Panc1 (cell line): ENCODE data around the gene GMFB. TPM values are rescaled to one million over a fixed set of nuclear protein-coding genes. Genes with fewer than 3 reads are reported as not detected.

Experiments used
- ATAC-seq: fragments of 200-7000 bp; cut with Tn5 transposase; 2 replicates; pipeline ENCODE4 v1.9.1; 2020; ENCODE audit warnings: mild to moderate bottlenecking, moderate library complexity
- BruUV-seq: library from RNA; stranded (reverse); fragments of 400-500 nt; replicated peaks from 2 replicates; lab custom pipeline; 2021; lab: Mats Ljungman, UMichigan
- CTCF ChIA-PET: fragments of 300-600 bp; sonication (Branson Sonifier 250); formaldehyde crosslinking; loops from one replicate; lab custom pipeline; 2022; ENCODE audit warnings: antibody characterized with exemption; lab: Charles Lee
- POLR2A ChIA-PET: fragments of 300-600 bp; sonication (Branson Sonifier 250); formaldehyde crosslinking; loops from one replicate; lab custom pipeline; 2022; ENCODE audit warnings: antibody characterized with exemption; lab: Charles Lee
- DNase-seq: peaks from one replicate; pipeline ENCODE4 v3.0.0-alpha.2; 2010; ENCODE audit warnings: low read depth, low spot score
- H3K27ac ChIP-seq: 2 replicates; pipeline ENCODE4 v1.5.1; 2011; ENCODE audit warnings: mild to moderate bottlenecking, low read length, inconsistent platforms
- H3K27me3 ChIP-seq: fragments of 200-500 bp; sonication (Bioruptor generic); 2 replicates; pipeline ENCODE4 v1.6.0; 2014; ENCODE audit warnings: low read length, inconsistent platforms; ENCODE audit not compliant: control insufficient read depth, insufficient read depth
- H3K36me3 ChIP-seq: fragments of 200-500 bp; sonication (Bioruptor generic); 2 replicates; pipeline ENCODE4 v1.5.1; 2014; ENCODE audit warnings: inconsistent platforms, mild to moderate bottlenecking, low read length, moderate library complexity; ENCODE audit not compliant: control insufficient read depth, insufficient read depth
- H3K4me1 ChIP-seq: 2 replicates; pipeline ENCODE4 v1.5.1; 2011; ENCODE audit warnings: inconsistent platforms, mild to moderate bottlenecking, low read length, moderate library complexity; ENCODE audit not compliant: control insufficient read depth, insufficient read depth
- H3K4me3 ChIP-seq, 2 experiments: 2 replicates each; pipeline ENCODE4 v1.5.1; 2011 to 2012; ENCODE audit warnings: low read depth in 2 of 2, low read length in 2 of 2, mild to moderate bottlenecking in 2 of 2, inconsistent platforms in 1 of 2, moderate library complexity in 1 of 2
- H3K9me3 ChIP-seq: fragments of 200-500 bp; sonication (Bioruptor generic); 2 replicates; pipeline ENCODE4 v1.5.1; 2014; ENCODE audit warnings: low read depth, mild to moderate bottlenecking, inconsistent platforms, low read length, moderate library complexity; ENCODE audit not compliant: control insufficient read depth, insufficient read depth
- POLR2AphosphoS5 ChIP-seq: IDR thresholded peaks from 2 replicates; pipeline ENCODE4 v1.6.1; 2012; ENCODE audit warnings: mild to moderate bottlenecking, low read depth, low read length, moderate library complexity
- SIN3A ChIP-seq: IDR thresholded peaks from 2 replicates; pipeline ENCODE4 v1.6.1; 2012; ENCODE audit warnings: low read depth, mild to moderate bottlenecking, low read length, moderate library complexity, borderline replicate concordance; ENCODE audit not compliant: insufficient read depth
- TCF7L2 ChIP-seq: IDR thresholded peaks from 2 replicates; pipeline ENCODE4 v1.6.1; 2011; ENCODE audit warnings: mild to moderate bottlenecking, low read depth, low read length, inconsistent platforms
- in situ Hi-C: cut with HindIII; loops from 2 replicates; pipeline ENCODE4 v1.10.0; 2016; ENCODE audit warnings: low sequenced_read_pairs, low pct_unique_long_range_greater_than_20kb
- intact Hi-C: fragments of 100-400 bp; cut with micrococcal nuclease; formaldehyde crosslinking; loops from one replicate; pipeline ENCODE4 v1.10.0; 2022; ENCODE audit not compliant: unreplicated experiment
- total RNA-seq: library from RNA; stranded (reverse); gene quantifications from one replicate; pipeline ENCODE4 v1.2.1, GENCODE V29; 2021; ENCODE audit not compliant: unreplicated experiment
- TF ChIP-seq, protein P1 (sequence below): fragments of 450-650 bp; IDR thresholded peaks from 2 replicates; pipeline ENCODE4 v1.5.1; 2017; ENCODE audit warnings: mild to moderate bottlenecking
- TF ChIP-seq, protein P2 (sequence below), 2 experiments: IDR thresholded peaks; 2 replicates each; pipeline ENCODE4 v1.6.1; 2011 to 2012; ENCODE audit warnings: low read depth in 2 of 2, control low read depth in 1 of 2, low read length in 1 of 2, mild to moderate bottlenecking in 1 of 2, moderate library complexity in 1 of 2; ENCODE audit not compliant: insufficient read depth in 1 of 2

The GMFB gene
- total RNA-seq, 1 experiment from 2014 or later, result 54.2 TPM

DNA sequence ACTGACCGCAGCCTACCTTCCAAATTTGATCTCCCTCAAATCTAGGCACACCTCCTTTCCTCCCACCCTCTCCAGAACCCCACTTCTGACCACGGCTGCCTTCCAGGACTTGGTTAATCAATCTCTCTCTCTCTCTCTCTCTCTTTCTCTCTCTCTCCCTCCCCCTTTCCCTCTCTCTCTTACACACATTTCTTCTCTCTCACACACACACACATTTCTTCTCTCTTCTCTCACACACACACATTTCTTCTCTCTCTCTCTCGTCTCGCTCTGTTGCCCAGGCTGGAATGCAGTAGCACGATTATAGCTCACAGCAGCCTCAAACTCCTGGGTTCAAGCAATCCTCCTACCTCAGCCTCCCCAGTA is 521 bp upstream of the GMFB start:
- intact Hi-C loops (no loop called here), in situ Hi-C loops (no loop called here)
- Histone ChIP-seq H3K36me3 (peaks cover 4% of the 10 kb centered on the region; the same call in 1 of the 2 replicates), H3K27ac (peak overlapping the region; percentile 95), H3K4me3 (peak overlapping the region; percentile 81 to 94), H3K9me3 (no peaks in the 10 kb centered on the region), H3K4me1 (peaks cover 11% of the 10 kb centered on the region), H3K27me3 (no peaks in the 10 kb centered on the region)
- BruUV-seq, result no TSS peak
- TF ChIP-seq, protein P1, sequence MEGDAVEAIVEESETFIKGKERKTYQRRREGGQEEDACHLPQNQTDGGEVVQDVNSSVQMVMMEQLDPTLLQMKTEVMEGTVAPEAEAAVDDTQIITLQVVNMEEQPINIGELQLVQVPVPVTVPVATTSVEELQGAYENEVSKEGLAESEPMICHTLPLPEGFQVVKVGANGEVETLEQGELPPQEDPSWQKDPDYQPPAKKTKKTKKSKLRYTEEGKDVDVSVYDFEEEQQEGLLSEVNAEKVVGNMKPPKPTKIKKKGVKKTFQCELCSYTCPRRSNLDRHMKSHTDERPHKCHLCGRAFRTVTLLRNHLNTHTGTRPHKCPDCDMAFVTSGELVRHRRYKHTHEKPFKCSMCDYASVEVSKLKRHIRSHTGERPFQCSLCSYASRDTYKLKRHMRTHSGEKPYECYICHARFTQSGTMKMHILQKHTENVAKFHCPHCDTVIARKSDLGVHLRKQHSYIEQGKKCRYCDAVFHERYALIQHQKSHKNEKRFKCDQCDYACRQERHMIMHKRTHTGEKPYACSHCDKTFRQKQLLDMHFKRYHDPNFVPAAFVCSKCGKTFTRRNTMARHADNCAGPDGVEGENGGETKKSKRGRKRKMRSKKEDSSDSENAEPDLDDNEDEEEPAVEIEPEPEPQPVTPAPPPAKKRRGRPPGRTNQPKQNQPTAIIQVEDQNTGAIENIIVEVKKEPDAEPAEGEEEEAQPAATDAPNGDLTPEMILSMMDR, result 0 out of 2 replicates have a peak, but pooled peaks have one; percentile 6
- TF ChIP-seq TCF7L2, result no peak
- DNase-seq, result no peak
- peak; percentile 21 for ATAC-seq
- ChIA-PET CTCF (no interaction called here), POLR2A (interaction anchor here (0.9 kb wide), 1 partner anchor 35 kb away, joined by 8 read pairs; no protein-coding TSS in a partner anchor)

DNA sequence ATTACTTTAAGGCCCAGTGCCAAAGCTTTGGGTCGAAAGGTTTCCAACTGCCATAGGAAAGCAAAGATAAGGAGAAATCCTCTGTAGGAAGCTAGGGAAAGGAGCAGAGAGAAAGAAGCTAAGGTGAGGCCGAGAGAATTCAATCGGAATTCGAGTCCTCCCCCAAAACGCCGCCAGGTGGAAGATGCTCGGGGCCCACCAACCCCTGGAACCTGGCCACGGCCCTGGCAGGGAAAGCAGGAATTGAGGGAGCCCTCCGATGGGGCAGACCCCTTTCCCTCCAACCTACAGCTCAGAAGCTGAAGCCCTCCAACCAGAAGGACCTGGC is 498 bp downstream of the GMFB start:
- intact Hi-C loops (no loop called here), in situ Hi-C loops (no loop called here)
- no peaks in the 10 kb centered on the region for H3K27me3 ChIP-seq
- peaks cover 11% of the 10 kb centered on the region for H3K4me1 ChIP-seq
- CTCF ChIA-PET, result no interaction called here
- H3K9me3 ChIP-seq, result no peaks in the 10 kb centered on the region
- peak overlapping the region; percentile 95 for H3K27ac ChIP-seq
- peak overlapping the region; percentile 81 to 94 for H3K4me3 ChIP-seq
- BruUV-seq, result no TSS peak
- peak; percentile 44 for ATAC-seq
- POLR2A ChIA-PET, result interaction anchor here (0.6 kb wide), 1 partner anchor 58 kb away, joined by 3 read pairs; no protein-coding TSS in a partner anchor
- DNase-seq, result no peak
- TF ChIP-seq, protein P1, result no peak
- TF ChIP-seq TCF7L2 (no peak), POLR2AphosphoS5 (no peak), SIN3A (no peak)
- TF ChIP-seq, protein P2, sequence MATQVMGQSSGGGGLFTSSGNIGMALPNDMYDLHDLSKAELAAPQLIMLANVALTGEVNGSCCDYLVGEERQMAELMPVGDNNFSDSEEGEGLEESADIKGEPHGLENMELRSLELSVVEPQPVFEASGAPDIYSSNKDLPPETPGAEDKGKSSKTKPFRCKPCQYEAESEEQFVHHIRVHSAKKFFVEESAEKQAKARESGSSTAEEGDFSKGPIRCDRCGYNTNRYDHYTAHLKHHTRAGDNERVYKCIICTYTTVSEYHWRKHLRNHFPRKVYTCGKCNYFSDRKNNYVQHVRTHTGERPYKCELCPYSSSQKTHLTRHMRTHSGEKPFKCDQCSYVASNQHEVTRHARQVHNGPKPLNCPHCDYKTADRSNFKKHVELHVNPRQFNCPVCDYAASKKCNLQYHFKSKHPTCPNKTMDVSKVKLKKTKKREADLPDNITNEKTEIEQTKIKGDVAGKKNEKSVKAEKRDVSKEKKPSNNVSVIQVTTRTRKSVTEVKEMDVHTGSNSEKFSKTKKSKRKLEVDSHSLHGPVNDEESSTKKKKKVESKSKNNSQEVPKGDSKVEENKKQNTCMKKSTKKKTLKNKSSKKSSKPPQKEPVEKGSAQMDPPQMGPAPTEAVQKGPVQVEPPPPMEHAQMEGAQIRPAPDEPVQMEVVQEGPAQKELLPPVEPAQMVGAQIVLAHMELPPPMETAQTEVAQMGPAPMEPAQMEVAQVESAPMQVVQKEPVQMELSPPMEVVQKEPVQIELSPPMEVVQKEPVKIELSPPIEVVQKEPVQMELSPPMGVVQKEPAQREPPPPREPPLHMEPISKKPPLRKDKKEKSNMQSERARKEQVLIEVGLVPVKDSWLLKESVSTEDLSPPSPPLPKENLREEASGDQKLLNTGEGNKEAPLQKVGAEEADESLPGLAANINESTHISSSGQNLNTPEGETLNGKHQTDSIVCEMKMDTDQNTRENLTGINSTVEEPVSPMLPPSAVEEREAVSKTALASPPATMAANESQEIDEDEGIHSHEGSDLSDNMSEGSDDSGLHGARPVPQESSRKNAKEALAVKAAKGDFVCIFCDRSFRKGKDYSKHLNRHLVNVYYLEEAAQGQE (IDR thresholded peaks at IDR 0.05; ENCODE audit: insufficient read depth in 1 of 2, low read depth in 2 of 2, low read length in 1 of 2), result no peak
- H3K36me3 ChIP-seq, result peaks cover 4% of the 10 kb centered on the region; the same call in 1 of the 2 replicates
